ENCODE results near the gene CPEB4.

Gene CPEB4

DNA sequence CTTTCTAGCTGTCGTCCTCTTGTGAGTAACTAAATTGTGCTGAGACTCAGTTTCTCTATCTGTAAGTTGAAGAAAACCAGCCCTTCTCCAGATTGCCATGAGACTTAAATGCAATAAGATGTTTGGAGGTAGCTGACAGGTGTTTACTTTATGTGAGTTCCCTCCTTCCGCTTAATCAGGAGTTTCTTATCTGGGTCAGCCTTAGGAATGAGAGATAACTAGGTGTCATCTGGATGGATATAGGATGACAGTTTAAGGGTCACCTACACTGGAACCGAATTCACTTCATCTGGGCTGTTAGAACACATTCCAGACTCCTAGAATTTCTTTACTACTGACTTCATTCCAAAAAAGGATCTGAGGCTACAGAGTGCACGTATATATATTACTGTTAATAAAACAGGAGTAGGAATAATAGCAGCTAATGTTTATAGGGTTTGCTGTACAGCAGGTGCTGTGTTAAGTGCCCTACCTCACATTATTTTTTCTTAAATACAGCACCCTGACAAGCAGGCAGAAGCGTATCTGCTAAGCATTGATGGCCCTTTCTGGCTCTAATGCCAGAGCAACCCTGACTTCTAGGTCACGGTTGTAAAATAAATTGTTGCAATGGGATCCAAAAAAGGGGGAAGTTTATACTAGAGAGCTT is 30.0 kb upstream of the CPEB4 start:
- FAIRE-seq (no peak), DNase-seq (ENCODE audit: extremely low spot score, insufficient read length, low read depth) (no peak)

DNA sequence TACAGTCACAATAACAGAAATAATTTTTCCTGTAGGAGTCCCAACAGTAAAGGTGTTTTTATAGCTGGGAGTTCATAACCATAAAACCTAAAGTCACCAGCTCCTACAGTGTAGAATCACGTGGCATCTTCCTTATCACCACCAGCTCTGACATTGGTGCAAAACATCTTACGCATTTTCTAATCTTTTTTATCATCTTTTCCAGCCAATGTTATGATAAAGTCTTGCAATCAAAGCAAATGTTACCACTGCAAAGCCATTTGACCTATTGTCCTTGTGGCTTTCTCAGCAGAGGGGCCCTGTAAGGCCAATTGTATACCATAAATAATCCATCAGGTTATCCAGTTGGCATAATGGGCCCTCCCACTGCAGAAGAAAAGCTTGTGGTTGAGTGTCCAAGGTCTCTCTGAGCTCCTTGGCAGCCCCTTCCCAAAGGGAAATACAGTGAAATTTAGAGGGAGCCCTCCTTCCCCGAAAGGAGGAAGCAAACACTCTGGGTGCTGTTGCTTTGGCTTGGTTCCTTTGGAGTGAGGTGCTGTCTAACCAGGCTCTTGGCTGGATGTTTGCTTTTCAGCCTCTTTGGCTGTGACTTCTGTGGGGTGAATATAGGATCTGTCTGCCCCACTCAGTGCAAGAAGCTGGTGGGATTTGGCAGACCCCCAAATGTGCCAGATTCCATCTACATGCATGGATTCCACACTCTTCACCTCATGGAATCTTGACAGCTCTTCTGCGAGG is 29.3 kb upstream of the CPEB4 start:
- no peak for DNase-seq (ENCODE audit: extremely low spot score, insufficient read length, low read depth)
- FAIRE-seq, result no peak

DNA sequence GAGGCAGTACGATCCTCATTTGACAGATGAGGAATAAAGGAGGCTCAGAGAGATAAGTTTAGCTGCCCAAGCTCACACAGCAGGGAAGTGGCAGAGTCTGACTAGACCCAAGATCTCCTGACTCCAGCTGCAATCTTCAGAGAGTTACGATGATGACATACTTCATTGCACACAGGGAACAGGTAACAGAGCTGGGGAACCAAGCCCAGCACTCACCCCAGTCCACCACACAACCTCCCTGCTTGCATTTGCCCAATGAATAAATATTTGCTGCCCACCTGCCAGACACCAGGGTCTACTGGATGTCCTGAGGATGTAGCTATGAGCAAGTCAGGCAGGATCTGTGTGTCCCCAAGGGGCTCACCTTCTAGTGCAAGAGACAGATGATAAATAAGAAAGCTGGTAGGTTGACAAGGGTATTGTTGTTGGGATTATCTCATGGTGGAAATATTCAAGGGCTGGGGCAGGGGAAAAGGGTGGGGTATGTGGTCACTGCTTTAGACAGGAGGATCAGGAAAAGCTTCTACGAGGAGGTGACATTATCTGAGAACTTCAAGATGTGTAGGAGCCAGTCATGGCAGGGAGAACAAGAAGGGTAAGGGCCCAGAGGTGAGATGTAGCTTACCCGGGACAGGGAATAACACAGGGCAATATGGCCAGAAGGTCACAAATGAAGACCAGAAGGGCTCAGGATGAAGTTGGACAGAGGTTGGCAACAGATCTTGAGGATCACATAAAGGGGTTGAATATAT is 28.6 kb upstream of the CPEB4 start:
- FAIRE-seq, result no peak
- DNase-seq (ENCODE audit: extremely low spot score, insufficient read length, low read depth), result no peak

- no peak for DNase-seq (ENCODE audit: extremely low spot score, insufficient read length, low read depth)
- no peak for FAIRE-seq
Measured at GRCh38 chr5:173862047-173862477, 26.1 kb upstream of the CPEB4 start.

- no peak for DNase-seq (ENCODE audit: extremely low spot score, insufficient read length, low read depth)
- no peak for FAIRE-seq
Measured at GRCh38 chr5:173863359-173863758, 24.8 kb upstream of the CPEB4 start.

GRCh38 chr5:173864126-173865050 is 23.8 kb upstream of the CPEB4 start:
- FAIRE-seq, result no peak
- DNase-seq (ENCODE audit: extremely low spot score, insufficient read length, low read depth), result no peak

DNA sequence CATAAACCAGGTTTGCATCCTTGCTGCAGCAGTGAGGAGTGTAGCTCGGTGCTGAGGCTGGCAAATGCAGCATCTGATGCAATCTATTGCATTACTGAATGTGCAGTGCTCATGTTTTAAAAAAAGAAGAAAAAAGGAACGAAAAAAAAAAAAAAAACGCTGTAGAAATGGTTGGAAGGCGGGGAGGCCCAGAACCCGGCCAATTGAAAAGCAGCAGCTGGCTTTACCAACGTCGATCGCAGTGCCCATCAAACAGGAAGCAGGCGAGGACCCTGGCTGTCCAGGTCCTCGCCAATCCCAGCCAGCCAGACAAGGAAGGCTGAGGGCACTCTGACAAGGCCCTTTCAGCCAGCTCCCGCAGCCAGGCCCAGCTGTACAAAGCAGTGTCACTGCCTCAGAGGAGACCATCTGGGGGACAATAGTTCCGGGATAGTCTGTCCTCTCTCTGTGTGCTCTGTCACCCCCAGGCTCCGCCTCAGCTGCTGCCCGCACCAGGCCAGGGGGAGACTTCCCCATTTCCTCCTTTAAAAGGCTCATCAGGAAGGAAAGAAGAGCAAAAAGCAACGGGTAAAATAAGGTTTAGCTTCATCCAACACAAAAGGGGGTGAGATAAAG is 21.8 kb upstream of the CPEB4 start:
- DNase-seq (ENCODE audit: extremely low spot score, insufficient read length, low read depth) (no peak), FAIRE-seq (no peak)

DNA sequence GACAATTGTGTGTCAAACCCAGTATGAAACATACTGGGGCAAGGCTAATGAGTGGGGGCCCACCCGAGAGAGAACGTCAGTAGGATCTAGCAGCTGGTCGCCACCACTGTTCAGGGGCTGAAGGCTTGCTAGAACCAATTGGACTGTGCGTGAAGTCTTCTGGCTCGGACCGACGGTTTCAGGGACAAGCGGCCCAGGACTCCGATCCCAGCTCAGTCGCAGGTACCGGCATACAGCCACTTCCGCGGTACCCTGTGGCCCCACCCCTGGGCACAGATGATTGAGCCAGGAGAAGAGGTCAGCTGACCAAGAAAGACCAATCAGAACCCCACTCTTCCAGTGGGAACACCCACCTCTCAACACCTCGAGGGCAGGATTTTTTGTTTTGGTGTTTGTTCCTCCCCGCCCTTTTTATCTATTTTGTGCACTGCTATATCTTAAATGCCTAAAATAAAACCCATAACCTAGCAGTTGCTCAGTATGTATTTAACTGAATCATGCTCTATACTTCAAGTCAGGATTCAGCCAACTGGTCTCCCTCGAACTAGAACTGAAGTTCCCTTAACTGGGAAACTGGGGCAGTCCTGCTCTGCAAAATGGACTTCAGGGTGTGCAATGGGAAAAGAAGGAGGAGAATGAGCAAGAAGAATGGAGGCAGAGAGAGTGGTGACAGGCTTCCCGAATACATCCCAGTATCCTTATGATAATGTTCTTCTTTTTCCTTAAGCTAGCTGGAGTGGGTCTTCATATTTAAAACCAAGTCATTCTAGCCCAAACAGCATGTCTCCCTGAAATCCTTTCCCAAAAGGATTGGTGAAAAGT is 21.1 kb upstream of the CPEB4 start:
- no peak for DNase-seq (ENCODE audit: extremely low spot score, insufficient read length, low read depth)
- no peak for FAIRE-seq

- no peak for FAIRE-seq
Measured at GRCh38 chr5:173868096-173868880, 19.9 kb upstream of the CPEB4 start.

DNA sequence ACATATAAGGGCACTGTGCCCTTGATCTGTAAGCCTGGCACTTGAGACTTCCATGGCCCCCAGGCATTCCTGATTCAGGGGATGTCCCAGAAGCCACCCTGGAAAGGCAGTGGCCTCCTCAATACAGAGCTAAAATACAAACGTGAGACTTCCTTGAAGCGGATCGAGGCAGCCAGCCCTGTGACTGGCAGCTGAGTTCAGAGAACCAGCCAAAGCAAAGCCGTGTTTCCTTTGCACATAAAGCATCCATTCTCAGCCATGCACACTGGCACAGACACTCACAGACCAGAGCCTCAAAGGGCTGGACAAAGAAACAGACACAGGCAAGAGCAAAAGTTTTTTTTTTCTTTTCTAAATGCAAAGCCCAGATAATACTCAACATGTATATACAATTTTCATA is 18.8 kb upstream of the CPEB4 start:
- FAIRE-seq, result no peak

More at GRCh38 chr5:173868096-173868880, 19.9 kb upstream of the CPEB4 start:
- no peak for DNase-seq (ENCODE audit: extremely low spot score, insufficient read length, low read depth)

GRCh38 chr5:173872957-173873305 is 15.2 kb upstream of the CPEB4 start:
- no peak for DNase-seq (ENCODE audit: extremely low spot score, insufficient read length, low read depth)
- FAIRE-seq, result no peak

More for the DNA sequence above, 18.8 kb upstream of the CPEB4 start:
- DNase-seq (ENCODE audit: extremely low spot score, insufficient read length, low read depth), result no peak

DNA sequence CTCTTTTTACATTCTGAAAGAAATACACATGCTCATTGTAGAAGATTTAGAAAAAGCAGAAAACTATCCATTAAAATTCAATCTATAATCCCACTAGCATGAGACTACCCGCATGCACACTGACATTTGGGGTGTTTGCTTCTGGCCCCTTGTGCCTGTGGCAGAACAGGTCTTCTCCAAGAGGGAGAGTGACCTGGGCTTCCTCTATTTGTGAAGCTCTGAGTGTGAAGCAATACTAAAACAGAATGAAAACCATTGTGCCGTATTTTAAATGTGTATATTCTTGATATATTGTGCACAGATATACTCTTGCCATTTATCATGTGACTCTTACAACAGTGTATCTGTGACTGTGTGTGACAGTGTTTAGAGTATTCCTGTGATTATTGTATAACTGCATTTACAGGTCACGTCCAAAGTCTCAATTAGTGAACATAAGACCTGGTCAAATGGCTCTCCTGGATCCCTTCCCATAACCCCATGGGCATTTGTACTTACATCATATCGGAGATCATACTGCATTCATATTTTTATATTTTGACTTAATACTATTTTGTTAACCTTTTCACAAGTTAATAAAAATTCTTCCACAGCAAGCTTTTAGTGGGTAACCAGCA is 14.7 kb upstream of the CPEB4 start:
- FAIRE-seq (no peak), DNase-seq (ENCODE audit: extremely low spot score, insufficient read length, low read depth) (no peak)

DNA sequence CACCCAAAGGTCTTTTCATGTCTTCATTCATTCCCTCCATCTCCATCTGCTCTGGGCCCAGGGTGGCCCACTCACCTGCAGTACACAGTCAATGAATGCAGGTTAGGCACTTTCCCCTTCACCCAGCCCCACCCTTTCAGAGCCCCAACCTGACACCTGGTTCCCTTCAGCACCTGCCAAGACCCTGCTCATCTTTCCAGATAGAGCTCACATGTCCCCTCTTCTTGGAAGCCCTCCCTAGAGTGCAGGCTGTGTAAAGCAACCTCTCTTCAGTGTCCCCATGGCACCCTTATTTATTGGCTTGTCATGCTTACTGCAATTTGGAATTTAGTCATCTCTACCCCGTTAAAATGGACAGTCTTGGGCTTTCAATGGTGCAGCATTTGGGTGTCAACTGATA is 13.0 kb upstream of the CPEB4 start:
- no peak for FAIRE-seq
- no peak for DNase-seq (ENCODE audit: extremely low spot score, insufficient read length, low read depth)

DNA sequence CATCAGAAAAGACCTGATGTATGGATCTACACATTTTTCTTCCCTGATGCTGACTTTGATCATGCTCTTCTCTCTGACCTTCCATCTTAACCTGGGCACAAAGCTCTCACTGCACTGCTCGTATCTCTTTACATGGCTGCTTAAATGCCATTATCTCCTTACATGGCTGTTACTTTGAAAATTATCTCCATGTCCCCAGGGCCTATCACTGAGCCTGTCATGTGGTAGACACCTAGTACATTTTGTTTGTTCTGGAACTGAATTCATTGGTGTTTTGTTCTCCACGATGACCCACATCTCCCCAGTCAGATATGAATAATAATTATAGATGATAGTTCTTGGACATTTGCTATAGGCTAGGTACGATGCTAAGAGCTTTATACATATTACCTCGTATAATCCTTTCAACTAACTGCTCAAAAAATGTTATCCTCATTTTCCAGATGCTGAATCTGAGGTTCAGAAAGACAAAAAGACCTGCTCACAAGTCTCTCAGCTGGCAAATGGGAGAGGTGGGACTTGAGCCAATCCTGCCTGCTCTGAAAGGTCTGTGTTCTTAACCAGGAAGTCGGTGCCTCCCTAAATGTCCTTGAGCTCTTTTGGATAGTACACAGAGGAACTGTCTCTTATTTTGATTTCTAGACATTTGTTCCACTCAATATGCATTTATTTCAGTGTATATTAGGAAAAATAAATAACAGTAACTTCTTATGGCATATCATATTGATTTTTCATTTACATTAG is 9.8 kb upstream of the CPEB4 start:
- FAIRE-seq (no peak), DNase-seq (ENCODE audit: extremely low spot score, insufficient read length, low read depth) (no peak)

DNA sequence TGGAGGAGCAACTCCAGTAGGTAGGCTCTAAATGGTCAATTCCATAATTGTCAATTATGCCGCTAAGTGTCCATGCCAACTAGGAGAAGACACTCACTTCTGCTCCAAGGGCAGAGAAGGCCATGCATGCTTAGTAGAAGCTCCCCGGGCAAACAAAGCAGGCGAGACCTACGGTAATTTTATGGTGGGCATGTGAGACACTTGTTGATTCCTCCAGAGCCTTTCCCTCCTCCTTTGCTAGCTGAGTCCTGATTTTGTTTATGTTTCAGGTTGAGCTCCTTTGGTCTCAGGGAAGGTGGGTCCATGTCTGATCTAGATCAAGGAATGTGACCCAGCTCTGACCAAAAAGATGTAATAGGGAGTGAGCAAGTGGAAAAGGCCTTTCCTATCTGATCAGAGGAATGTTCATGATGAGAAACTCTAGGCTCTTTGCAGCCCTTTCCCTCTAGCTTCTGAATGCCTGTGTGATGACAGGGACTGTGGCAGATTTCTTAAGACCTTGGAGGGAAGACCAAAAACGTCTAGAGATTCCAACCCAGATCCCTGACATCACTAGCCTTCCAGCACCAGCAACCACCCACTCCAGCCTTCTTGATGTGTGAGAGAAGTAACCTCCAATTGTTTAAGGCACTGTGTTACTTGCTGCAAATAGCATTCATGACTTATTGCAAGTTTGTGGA is 7.7 kb upstream of the CPEB4 start:
- DNase-seq (ENCODE audit: extremely low spot score, insufficient read length, low read depth) (no peak), FAIRE-seq (no peak)

DNA sequence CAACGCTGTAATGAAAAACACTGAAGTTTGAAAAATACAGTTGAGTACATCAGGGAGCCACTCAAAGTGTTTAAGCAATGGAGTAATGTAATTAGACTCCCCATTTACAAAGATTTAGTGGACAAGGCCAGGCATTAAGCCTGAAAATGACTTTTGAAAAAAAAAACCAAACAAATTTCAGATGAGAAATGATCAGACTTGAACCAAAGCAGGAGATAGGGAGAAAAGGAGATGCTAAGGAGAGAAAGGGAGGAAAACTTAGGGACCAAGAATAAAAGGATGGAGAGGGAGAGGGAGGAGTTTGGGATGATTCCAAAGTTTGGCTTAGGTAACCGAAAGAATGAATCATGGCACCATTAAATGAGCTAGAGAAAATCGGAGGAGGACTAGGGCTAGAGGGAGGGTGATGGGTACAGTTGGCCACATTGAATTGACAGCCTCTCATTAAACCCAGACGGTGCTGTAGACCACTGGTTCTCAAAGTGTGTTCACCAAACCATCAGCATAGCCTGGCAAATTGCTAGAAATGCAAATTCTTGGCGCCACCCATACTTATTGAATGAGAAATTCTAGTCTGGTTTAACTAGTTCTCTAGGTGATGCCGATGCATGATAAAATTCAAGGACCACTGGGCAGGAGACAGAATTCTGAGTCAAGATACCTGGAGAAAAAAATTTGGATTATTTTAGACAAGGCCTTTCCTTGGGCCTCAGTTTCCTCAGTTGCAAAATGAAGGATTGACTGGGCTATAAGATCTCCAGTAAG is 6.2 kb upstream of the CPEB4 start:
- DNase-seq (ENCODE audit: extremely low spot score, insufficient read length, low read depth), result no peak
- FAIRE-seq, result no peak
